Liver (tissue), 9 donors: ENCODE results near the gene PTPRN2. TPM values are rescaled to one million over a fixed set of nuclear protein-coding genes. Genes with fewer than 3 reads are reported as not detected.
"Not testable (repeated sequence)": the region's sequence is repeated elsewhere in the genome, so short reads cannot be mapped to it uniquely, and the experiment has no call there.

Source experiments
- DNase-seq: peaks from one replicate; pipeline ENCODE4 v3.0.0-alpha.2; 2017; ENCODE audit warnings: low spot score
- H3K27ac ChIP-seq, 2 donors: one replicate each; pipeline ENCODE4 v1.7.0; 2013; ENCODE audit warnings: inconsistent platforms in 2 of 2, low read length in 2 of 2, control low read depth in 1 of 2, low read depth in 1 of 2, mild to moderate bottlenecking in 1 of 2
- H3K27me3 ChIP-seq, 4 donors: one replicate each; pipeline versions ENCODE4 v1.6.1 to v1.7.0; 2013; ENCODE audit warnings: low read length in 3 of 4, inconsistent platforms in 1 of 4, mild to moderate bottlenecking in 1 of 4, moderate library complexity in 1 of 4; ENCODE audit not compliant: control insufficient read depth in 4 of 4, insufficient read depth in 4 of 4
- H3K36me3 ChIP-seq, 4 donors: one replicate each; pipeline versions ENCODE4 v1.6.1 to v1.7.0; 2013; ENCODE audit warnings: low read length in 3 of 4, mild to moderate bottlenecking in 3 of 4, low read depth in 1 of 4, moderate library complexity in 1 of 4; ENCODE audit not compliant: control insufficient read depth in 4 of 4, insufficient read depth in 3 of 4
- H3K4me1 ChIP-seq, 4 donors: one replicate each; pipeline versions ENCODE4 v1.6.1 to v1.7.0; 2013; ENCODE audit warnings: low read length in 3 of 4, mild to moderate bottlenecking in 3 of 4, moderate library complexity in 1 of 4; ENCODE audit not compliant: control insufficient read depth in 4 of 4, insufficient read depth in 4 of 4
- H3K4me3 ChIP-seq, 3 donors: one replicate each; pipeline versions ENCODE4 v1.6.1 to v1.7.0; 2013; ENCODE audit warnings: low read length in 3 of 3, control low read depth in 1 of 3, low read depth in 1 of 3, mild to moderate bottlenecking in 1 of 3
- H3K9ac ChIP-seq, 2 donors: one replicate each; pipeline ENCODE4 v1.7.0; 2013; ENCODE audit warnings: low read length in 2 of 2, mild to moderate bottlenecking in 2 of 2, moderate library complexity in 2 of 2, control low read depth in 1 of 2, low read depth in 1 of 2
- H3K9me3 ChIP-seq, 4 donors: one replicate each; pipeline versions ENCODE4 v1.6.1 to v1.7.0; 2013; ENCODE audit warnings: low read length in 3 of 4; ENCODE audit not compliant: control insufficient read depth in 4 of 4
- ATF3 ChIP-seq: IDR thresholded peaks from 2 replicates; pipeline ENCODE4 v1.6.1; 2016; ENCODE audit warnings: antibody characterized with exemption
- EGR1 ChIP-seq, 2 donors: IDR thresholded peaks; 2 replicates each; pipeline ENCODE4 v1.6.1; 2016 to 2018; ENCODE audit warnings: antibody characterized with exemption in 2 of 2, low read depth in 2 of 2
- FOXA1 ChIP-seq: IDR thresholded peaks from 2 replicates; pipeline ENCODE4 v1.6.1; 2016; ENCODE audit warnings: antibody characterized with exemption
- FOXA2 ChIP-seq: IDR thresholded peaks from 2 replicates; pipeline ENCODE4 v1.6.1; 2016; ENCODE audit warnings: antibody characterized with exemption
- GABPA ChIP-seq, 2 donors: IDR thresholded peaks in 1 of 2; conservative IDR thresholded peaks in 1 of 2; 2 replicates each; pipeline ENCODE4 v1.6.1; 2016; ENCODE audit warnings: antibody characterized with exemption in 2 of 2, mild to moderate bottlenecking in 1 of 2, moderate library complexity in 1 of 2
- HNF4A ChIP-seq, 2 donors: conservative IDR thresholded peaks; 2 replicates each; pipeline ENCODE4 v1.6.1; 2016; ENCODE audit warnings: antibody characterized with exemption in 2 of 2, mild to moderate bottlenecking in 2 of 2
- HNF4G ChIP-seq: IDR thresholded peaks from 2 replicates; pipeline ENCODE4 v1.6.1; 2016; ENCODE audit warnings: antibody characterized with exemption
- NR2F2 ChIP-seq: IDR thresholded peaks from 2 replicates; pipeline ENCODE4 v1.6.1; 2016; ENCODE audit warnings: antibody characterized with exemption
- RAD21 ChIP-seq, 2 donors: IDR thresholded peaks; 2 replicates each; pipeline ENCODE4 v1.6.1; 2016; ENCODE audit warnings: antibody characterized with exemption in 2 of 2, mild to moderate bottlenecking in 2 of 2
- SP1 ChIP-seq: IDR thresholded peaks from 2 replicates; pipeline ENCODE4 v1.6.1; 2018; ENCODE audit warnings: antibody characterized with exemption, mild to moderate bottlenecking
- TAF1 ChIP-seq: conservative IDR thresholded peaks from 2 replicates; pipeline ENCODE4 v1.6.1; 2016; ENCODE audit warnings: antibody characterized with exemption, mild to moderate bottlenecking
- YY1 ChIP-seq: IDR thresholded peaks from 2 replicates; pipeline ENCODE4 v1.6.1; 2016; ENCODE audit warnings: antibody characterized with exemption, mild to moderate bottlenecking
- ZBTB33 ChIP-seq: IDR thresholded peaks from 2 replicates; pipeline ENCODE4 v1.6.1; 2016; ENCODE audit warnings: antibody characterized with exemption
- WGBS: extraction: QIAGEN DNeasy Blood & Tissue Kit; methylation state at CpG from one replicate; pipeline ENCODE4 v1.1.7; 2013; 5-methylcytosine and 5-hydroxymethylcytosine counted together
- polyA plus RNA-seq, 2 donors: library from polyadenylated mRNA; stranded (reverse) in 1 of 2; unstranded in 1 of 2; fragments of 200-250 nt in 1 of 2; fragments of >200 nt in 1 of 2; fragmentation: Nextera tagmentation in 1 of 2; extraction: Ambion mirVana in 1 of 2; gene quantifications; one replicate each; pipeline versions ENCODE4 v1.2.1 to v1.2.3, GENCODE V29; 2013 to 2015
- total RNA-seq, 2 donors: library from RNA; depleted of rRNA; stranded (reverse); fragments of >200 nt; gene quantifications; one replicate each; pipeline ENCODE4 v1.2.3, GENCODE V29; 2014
- TF ChIP-seq, protein P1 (sequence below): IDR thresholded peaks from 2 replicates; pipeline ENCODE4 v1.6.1; 2016; ENCODE audit warnings: antibody characterized with exemption
- TF ChIP-seq, protein P2 (sequence below): fragments of 150-350 bp; IDR thresholded peaks from 2 replicates; pipeline ENCODE4 v1.5.1; 2017; ENCODE audit warnings: improper control_type of control experiment, low read depth, low read length; ENCODE audit not compliant: missing input control
- donor health status: healthy.
- donor health status: healthy.
- donor health status: healthy.
- donor health status: healthy.
- donor health status: healthy.

PTPRN2 gene
- total and polyA plus RNA-seq, 4 donors: 0.75 to 1.9 (median 1.1) TPM

DNA sequence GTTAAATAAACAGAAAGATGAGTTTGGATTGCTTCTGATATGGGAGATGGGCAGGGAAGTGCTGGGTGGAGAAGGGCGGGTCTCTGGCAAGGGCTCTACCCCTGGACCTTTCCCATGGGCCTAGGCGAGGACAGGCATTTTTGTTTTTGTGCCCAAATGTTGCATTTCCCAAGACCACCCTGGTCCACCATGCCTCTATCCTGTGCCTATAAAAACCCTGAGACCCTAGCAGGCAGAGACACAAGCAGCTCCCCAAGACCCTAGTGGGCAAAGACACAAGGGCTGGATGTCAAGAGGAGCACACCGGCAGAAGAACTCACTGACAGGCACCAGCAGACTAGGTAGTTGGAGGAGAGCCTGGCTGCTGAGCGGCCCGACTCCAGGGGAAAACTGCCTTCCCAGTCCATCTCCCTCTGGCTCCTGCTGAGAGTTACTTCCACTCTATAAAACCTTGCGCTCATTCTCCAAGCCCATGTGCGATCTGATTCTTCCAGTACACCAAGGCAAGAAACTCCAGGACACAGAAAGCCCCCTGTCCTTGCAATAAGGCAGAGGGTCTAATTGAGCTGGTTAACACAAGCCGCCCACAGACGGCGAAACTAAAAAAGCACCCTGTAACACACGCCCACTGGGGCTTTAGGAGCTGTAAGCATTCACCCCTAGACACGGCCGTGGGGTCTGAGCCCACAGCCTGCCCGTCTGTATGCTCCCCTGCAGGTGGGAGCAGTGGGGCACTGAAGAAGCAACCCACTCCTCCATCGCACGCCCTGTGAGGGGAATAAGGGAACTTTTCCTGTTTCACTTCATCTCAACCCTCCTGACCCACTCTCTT, 291.4 kb downstream of the PTPRN2 start:
- no peak for TF ChIP-seq SP1
- TF ChIP-seq HNF4A (conservative IDR thresholded peaks at IDR 0.05): no peak
- no peak for TF ChIP-seq ZBTB33
- no peak for TF ChIP-seq HNF4G
- TF ChIP-seq EGR1 (IDR thresholded peaks at IDR 0.05; ENCODE audit: low read depth in 2 of 2): no peak
- TF ChIP-seq, protein P1, sequence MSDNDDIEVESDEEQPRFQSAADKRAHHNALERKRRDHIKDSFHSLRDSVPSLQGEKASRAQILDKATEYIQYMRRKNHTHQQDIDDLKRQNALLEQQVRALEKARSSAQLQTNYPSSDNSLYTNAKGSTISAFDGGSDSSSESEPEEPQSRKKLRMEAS: no peak
- no peak for TF ChIP-seq RAD21 (IDR thresholded peaks at IDR 0.05)
- no peak for TF ChIP-seq ATF3
- no peak for TF ChIP-seq TAF1
- TF ChIP-seq GABPA (IDR thresholded peaks at IDR 0.05 in 1 of 2, conservative IDR thresholded peaks at IDR 0.05 in 1 of 2): no peak
- TF ChIP-seq FOXA2: no peak
- TF ChIP-seq NR2F2: no peak
- TF ChIP-seq, protein P2, sequence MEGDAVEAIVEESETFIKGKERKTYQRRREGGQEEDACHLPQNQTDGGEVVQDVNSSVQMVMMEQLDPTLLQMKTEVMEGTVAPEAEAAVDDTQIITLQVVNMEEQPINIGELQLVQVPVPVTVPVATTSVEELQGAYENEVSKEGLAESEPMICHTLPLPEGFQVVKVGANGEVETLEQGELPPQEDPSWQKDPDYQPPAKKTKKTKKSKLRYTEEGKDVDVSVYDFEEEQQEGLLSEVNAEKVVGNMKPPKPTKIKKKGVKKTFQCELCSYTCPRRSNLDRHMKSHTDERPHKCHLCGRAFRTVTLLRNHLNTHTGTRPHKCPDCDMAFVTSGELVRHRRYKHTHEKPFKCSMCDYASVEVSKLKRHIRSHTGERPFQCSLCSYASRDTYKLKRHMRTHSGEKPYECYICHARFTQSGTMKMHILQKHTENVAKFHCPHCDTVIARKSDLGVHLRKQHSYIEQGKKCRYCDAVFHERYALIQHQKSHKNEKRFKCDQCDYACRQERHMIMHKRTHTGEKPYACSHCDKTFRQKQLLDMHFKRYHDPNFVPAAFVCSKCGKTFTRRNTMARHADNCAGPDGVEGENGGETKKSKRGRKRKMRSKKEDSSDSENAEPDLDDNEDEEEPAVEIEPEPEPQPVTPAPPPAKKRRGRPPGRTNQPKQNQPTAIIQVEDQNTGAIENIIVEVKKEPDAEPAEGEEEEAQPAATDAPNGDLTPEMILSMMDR: no peak
- no peak for TF ChIP-seq FOXA1
- no peak for TF ChIP-seq YY1
- no peaks in the 10 kb centered on the region for H3K4me1 ChIP-seq
- no peaks in the 10 kb centered on the region for H3K9me3 ChIP-seq
- no peak overlapping the region for H3K4me3 ChIP-seq
- H3K27me3 ChIP-seq: no peaks in the 10 kb centered on the region
- 91% methylated on average over 16 of the region's 16 CpGs for WGBS
- H3K36me3 ChIP-seq: no peaks in the 10 kb centered on the region
- no peak overlapping the region for H3K27ac ChIP-seq
- no peak overlapping the region for H3K9ac ChIP-seq
- no peak for DNase-seq

DNA sequence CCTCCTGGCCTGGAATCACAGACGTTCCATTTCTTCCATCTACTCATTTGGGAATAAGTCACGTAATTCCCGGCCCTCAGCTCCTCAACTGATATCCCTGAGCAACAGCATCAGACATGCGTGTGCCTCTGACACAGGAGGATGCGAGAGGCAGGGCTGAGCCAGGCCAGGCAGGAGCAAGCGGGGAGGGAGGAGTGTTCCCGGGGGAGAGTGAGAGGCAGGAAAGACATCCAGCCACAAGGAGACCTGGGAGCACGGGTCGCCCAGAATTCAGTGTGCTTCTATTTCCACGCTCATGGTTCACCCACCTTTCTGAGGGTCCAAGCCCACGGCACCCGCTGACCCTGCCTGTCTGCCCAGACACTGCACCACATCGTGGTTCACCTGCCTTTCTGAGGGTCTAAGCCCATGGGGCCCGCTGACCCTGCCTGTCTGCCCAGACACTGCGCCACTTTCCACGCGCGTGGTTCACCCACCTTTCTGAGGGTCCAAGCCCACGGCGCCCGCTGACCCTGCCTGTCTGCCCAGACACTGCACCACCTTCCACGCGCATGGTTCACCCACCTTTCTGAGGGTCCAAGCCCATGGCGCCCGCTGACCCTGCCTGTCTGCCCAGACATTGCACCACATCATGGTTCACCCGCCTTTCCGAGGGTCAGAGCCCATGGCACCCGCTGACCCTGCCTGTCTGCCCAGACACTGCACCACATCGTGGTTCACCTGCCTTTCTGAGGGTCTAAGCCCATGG, 293.0 kb downstream of the PTPRN2 start:
- 96% methylated on average over 29 of the region's 29 CpGs for WGBS
- not testable (repeated sequence) for H3K9ac ChIP-seq, DNase-seq, H3K4me1 ChIP-seq, H3K9me3 ChIP-seq, H3K4me3 ChIP-seq, H3K27ac ChIP-seq, H3K36me3 ChIP-seq, H3K27me3 ChIP-seq
